COLO668 (cell line): ENCODE measurements around the gene GPR150.
"Not testable (repeated sequence)": the region's sequence is repeated elsewhere in the genome, so short reads cannot be mapped to it uniquely, and the experiment has no call there.

Source experiments
- DNase-seq: peaks from one replicate; lab custom pipeline; 2025; ENCODE audit not compliant: unreplicated experiment; lab: John Stamatoyannopoulos, UW

Gene GPR150

DNA sequence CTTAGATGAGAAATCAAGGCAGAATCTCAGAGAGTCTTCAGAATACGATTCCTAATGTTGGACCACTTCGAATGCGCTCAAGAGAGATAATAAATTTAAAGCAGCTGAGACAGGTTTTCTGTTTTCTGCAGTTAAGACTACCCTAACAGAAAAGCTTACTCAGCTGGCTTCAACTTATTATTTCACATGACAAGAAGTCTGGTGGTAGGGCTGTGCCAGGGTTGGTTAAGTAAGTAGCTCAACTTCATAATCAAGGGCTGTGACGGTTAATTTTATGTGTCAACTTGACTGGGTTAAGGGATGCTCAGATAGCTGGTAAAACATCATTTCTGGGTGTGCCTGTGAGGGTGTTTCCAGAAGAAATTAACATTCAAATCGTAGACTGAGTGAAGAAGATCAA lies 3.8 kb downstream of the GPR150 start:
- no peak for DNase-seq

- DNase-seq = no peak
Observed at GRCh38 chr5:95624368-95624767, 4.5 kb downstream of the GPR150 start.

- DNase-seq = no peak
Observed at GRCh38 chr5:95626701-95627100, 6.8 kb downstream of the GPR150 start.

DNA sequence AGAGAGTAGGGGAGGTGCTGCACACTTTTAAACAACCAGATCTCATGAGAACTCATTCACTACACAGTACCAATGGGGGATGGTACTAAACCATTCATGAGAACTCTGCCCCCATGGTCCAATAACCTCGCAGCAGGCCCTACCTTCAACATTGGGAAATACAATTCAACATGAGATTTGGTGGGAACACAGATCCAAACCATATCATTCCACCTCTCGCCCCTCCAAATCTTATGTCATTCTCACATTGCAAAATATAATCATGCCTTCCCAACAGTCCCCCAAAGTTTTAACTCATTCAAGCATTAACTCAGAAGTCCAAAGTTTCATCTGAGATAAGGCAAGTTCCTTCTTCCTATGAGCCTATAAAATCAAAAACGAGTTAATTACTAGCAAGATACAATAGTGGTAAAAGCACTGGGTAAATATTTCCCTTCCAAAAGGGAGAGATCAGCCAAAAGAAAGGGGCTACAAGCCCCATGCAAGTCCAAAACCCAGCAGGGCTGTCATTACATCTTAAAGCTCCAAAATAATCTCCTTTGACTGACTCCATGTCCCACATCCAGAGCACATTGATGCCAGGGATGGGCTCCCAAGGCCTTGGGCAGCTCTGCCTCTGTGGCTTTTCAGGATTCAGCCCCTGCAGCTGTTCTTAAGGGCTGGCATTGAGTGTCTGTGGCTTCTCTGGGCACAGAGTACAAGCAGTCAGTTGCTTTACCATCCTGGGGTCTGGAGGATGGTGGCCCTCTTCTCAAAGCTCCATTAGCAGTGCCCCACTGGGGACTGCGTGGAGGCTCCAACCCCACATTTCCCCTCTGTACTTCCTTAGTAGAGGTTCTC lies 8.3 kb downstream of the GPR150 start:
- no peak for DNase-seq

DNA sequence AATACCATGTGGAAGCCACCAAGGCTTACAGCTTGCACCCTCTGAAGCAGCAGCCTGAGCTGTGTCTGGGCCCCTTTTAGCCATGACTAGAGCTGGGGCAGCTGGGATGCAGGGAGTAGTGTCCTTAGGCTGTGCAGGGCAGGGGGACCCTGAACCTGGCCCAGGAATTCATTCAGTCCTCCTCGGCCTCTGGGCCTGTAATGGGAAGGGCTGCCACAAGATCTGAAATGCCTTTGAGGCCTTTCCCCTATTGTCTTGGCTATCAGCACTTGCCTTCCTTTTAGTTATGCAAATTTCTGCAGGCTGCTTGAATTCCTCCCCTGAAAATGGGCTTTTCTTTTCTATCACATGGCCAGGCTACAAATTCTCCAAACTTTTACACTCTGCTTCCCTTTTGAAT lies 9.0 kb downstream of the GPR150 start:
- DNase-seq = no peak

DNA sequence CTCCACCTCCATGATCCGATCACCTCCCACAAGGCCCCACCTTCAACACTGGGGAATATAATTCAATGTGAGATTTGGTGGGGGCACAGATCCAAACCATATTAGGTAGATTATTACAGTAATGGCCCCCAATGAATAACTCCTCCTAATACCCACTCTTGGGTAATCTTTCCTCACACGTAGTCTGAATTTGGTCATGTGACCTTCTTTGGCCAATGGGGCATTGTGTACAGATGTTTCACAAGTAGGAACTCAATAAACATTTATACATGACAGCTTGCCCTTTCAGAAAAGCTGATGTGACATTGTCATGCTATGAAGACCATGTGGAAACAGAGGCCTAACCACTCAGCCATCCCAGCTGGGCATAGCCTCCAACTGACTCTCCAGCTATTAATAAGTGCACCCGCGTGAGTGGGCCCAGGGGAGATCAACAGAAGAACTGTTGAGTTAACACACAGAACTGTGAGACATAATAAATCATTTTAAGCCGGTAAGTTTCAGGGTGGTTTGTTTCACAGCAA lies 10.6 kb downstream of the GPR150 start:
- no peak for DNase-seq

- DNase-seq = no peak
Observed at GRCh38 chr5:95631255-95631958, 11.5 kb downstream of the GPR150 start.

GRCh38 chr5:95631991-95632675 lies 12.2 kb downstream of the GPR150 start:
- no peak for DNase-seq

GRCh38 chr5:95632942-95633341 lies 13.1 kb downstream of the GPR150 start:
- not testable (repeated sequence) for DNase-seq

DNA sequence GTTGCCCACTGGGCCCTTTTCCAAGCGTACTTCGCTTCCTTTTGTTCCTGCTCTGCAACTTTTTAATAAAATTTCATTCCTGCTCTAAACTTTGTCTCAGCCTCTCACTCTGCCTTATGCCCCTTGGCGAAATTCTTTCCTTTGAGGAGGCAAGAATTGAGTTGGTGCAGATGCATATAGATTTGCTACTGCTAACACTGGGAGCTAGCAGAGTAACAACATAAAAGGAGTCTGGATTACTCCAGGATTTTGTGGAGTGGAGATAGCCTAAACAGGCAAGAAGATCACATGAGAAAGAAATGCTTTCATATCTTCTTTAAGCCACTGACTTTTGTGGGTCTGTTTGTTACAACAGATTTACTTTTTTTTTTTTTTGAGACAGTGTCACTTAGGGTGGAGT lies 13.8 kb downstream of the GPR150 start:
- no peak for DNase-seq

GRCh38 chr5:95634081-95634480 lies 14.2 kb downstream of the GPR150 start:
- no peak for DNase-seq

DNA sequence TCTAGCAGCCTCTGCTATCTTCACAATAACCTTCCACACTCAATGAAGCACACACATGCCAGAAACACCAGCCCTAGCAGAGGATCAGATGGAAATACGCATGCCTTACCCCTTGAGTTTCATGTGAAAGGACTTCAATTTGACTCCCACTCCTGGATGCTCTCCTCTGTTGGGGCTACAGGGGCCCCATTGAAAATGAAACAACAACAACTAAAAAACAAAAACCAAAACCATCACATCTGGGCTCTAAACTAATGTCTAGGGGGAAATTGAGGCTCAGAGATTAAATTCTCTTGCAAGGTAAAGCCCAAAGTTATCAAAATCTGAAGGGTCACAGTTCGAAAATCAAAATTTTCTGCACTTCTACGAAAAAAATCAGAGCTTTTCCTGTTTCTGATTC lies 18.7 kb downstream of the GPR150 start:
- no peak for DNase-seq

DNA sequence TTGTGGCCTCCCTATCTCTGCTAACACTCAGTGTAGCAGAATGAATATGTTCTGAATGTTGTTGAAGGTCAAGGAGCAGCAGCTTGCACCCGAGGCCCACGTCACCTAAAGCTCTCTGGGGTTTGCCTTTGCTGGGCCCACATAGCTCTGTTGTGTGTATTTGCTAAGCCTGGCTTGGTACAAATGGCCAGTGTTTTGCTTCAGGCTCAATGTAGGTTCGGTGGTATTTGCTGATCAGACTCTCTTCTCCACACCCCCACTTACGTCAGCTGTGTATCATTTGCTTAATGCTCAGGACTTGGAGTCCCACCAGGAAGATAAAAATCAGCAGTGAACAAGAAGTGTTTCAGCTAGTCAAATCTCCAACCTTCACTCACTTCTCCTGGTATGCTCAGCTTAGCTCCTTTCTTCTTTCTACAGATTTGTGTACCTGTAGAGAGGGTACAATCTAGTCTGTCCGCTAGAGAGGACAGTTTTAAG lies 21.9 kb downstream of the GPR150 start:
- DNase-seq = no peak

DNA sequence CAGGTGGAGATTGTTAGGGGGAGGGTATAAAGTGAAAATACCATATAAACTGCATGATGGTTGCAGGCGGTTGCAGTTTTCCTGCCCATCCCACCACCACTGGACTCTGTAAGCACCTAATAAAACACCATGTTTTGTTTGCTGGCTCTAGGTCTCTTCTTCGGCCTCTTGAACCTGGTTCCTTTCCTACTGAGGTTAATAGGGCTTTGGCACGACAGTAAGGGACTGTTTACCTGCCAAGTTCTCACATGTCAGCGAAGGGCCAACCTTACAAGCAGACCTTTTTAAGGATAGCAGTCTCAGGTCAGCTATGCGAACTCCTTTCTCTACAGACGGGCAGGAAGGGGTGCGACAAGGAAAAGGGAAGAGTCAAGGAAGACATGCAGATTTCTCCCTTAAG lies 23.3 kb downstream of the GPR150 start:
- no peak for DNase-seq

- peak; percentile 7 for DNase-seq
Observed at GRCh38 chr5:95644351-95645042, 24.6 kb downstream of the GPR150 start.

GRCh38 chr5:95646226-95646568 lies 26.3 kb downstream of the GPR150 start:
- DNase-seq = not testable (repeated sequence)

- DNase-seq = peak; percentile 97
Observed at GRCh38 chr5:95646569-95647431, 26.9 kb downstream of the GPR150 start, which contains the start of gene RFESD. RFESD (plus strand) TSS chr5:95646777; CDS start chr5:95652272, 5,495 bp downstream.

DNA sequence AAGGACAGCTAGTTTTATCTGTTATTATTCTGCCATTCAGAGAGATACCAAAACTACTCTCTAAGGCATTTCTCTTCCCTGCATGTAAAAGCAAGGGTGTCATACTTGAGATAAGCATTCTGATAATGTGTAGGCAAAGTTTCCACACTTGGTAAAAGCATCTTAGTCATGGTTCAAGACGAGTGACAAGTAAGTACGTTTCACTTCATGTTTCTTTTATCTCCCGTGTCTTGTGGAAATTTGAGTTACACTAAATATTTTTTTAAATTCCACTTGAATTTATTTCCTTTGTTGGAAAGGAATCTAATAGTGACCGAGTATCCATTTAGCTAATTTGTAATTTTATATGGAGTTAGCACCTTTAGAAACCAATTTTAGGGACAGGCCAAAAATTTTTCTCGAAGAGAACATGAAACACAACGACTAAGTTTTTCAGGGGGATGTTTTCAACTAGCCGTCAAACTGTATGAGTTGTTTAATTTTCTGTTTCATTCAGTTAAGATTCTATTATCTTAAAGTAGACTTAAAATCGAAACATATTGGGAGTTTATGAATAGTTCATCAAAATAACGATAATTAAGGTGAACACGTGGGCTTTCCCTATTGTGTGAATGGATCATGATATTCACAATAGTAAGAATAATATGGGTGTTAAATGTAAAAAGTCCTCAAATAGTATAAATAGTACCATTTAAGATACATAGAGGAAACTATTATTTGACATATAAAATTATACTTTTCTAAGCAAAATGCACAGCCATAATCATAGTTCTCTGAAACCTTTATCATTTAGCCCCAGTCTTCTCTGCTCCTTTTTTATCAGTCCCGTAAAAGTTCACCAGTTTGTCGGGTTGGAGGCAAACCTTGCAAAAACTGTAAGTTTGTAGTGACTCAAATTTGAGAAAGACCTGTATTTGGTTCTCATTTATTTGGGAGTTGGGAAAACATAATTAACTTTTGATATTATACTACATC lies 28.3 kb downstream of the GPR150 start:
- no peak for DNase-seq

DNA sequence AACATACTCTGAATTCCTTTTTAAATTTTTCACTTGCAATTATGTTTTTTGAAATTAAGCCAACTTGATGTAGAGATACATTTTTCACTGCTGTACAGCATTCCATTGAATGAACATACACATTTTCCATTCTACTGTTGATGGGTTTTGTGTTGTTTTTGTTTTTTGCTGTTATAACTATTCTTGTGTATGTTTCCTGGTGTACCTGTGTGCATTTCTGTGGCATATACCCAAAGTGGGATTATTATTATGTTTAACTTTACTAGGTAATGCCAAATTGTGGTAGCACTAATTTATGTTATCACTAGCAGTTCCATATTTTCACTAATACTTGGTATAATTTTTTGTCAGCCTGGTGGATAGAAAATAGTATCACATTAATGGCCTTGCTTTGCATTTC lies 29.4 kb downstream of the GPR150 start:
- DNase-seq = no peak
